NCI-H226 (cell line): ENCODE results near the gene EML3.
"Not testable (repeated sequence)": the region's sequence is repeated elsewhere in the genome, so short reads cannot be mapped to it uniquely, and the experiment has no call there.

Experiments
- DNase-seq: peaks from one replicate; pipeline ENCODE4 v3.0.0-alpha.2; 2015

The EML3 gene

GRCh38 chr11:62593434-62594044 lies 19.0 kb downstream of the EML3 start:
- peak; percentile 57 for DNase-seq

GRCh38 chr11:62592989-62593421 lies 19.6 kb downstream of the EML3 start:
- no peak for DNase-seq

GRCh38 chr11:62592146-62592815 lies 20.3 kb downstream of the EML3 start:
- no peak for DNase-seq

- DNase-seq: peak; percentile 98
Observed at GRCh38 chr11:62591448-62592145, 21.0 kb downstream of the EML3 start, which contains the start of gene TUT1. TSS of gene TUT1 (minus strand) at chr11:62591523. CDS start at chr11:62591485, 38 bp downstream.

GRCh38 chr11:62588966-62589637 lies 23.5 kb downstream of the EML3 start:
- DNase-seq: no peak

GRCh38 chr11:62585356-62585755 lies 27.2 kb downstream of the EML3 start:
- not testable (repeated sequence) for DNase-seq

- DNase-seq: not testable (repeated sequence)
Observed at GRCh38 chr11:62581735-62582134, 30.8 kb downstream of the EML3 start.

- no peak for DNase-seq
Observed at GRCh38 chr11:62580959-62581715, 31.4 kb downstream of the EML3 start.

- DNase-seq: peak; percentile 16
Observed at GRCh38 chr11:62579252-62579651, 33.3 kb downstream of the EML3 start.

GRCh38 chr11:62578541-62578940 lies 34.0 kb downstream of the EML3 start:
- DNase-seq: no peak

GRCh38 chr11:62577046-62577714 lies 35.4 kb downstream of the EML3 start:
- DNase-seq: no peak

- DNase-seq: no peak
Observed at GRCh38 chr11:62575837-62576236, 36.7 kb downstream of the EML3 start.

GRCh38 chr11:62575156-62575555 lies 37.4 kb downstream of the EML3 start:
- no peak for DNase-seq

GRCh38 chr11:62574363-62575071 lies 38.1 kb downstream of the EML3 start:
- no peak for DNase-seq

GRCh38 chr11:62573592-62574362 lies 38.8 kb downstream of the EML3 start, which contains the start of gene EEF1G:
TSS of gene EEF1G (minus strand) at chr11:62573891. CDS start at chr11:62573842, 49 bp downstream.
- peak; percentile 97 for DNase-seq

GRCh38 chr11:62573006-62573591 lies 39.5 kb downstream of the EML3 start:
- no peak for DNase-seq

GRCh38 chr11:62572431-62572830 lies 40.1 kb downstream of the EML3 start:
- DNase-seq: no peak

- not testable (repeated sequence) for DNase-seq
Observed at GRCh38 chr11:62571493-62571892, 41.1 kb downstream of the EML3 start.

GRCh38 chr11:62570903-62571302 lies 41.7 kb downstream of the EML3 start:
- DNase-seq: not testable (repeated sequence)

- DNase-seq: no peak
Observed at GRCh38 chr11:62569611-62570010, 43.0 kb downstream of the EML3 start.
